K562 (cell line): ENCODE data around the gene POFUT2. TPM values are rescaled to one million over a fixed set of nuclear protein-coding genes. Genes with fewer than 3 reads are reported as not detected.

Experiments used
- CTCF ChIP-seq, 3 experiments: IDR thresholded peaks in 2 of 3; conservative IDR thresholded peaks in 1 of 3; 2 replicates each; pipeline ENCODE4 v1.5.1; 2011 to 2012; ENCODE audit warnings: low read length in 3 of 3, mild to moderate bottlenecking in 3 of 3, control low read depth in 2 of 3, improper control_type of control experiment in 1 of 3, inconsistent platforms in 1 of 3, low read depth in 1 of 3, mixed read lengths in 1 of 3, moderate library complexity in 1 of 3; ENCODE audit not compliant: insufficient read depth in 2 of 3
- EP400 ChIP-seq: fragments of 450-650 bp; IDR thresholded peaks from 2 replicates; pipeline ENCODE4 v1.6.1; 2017; ENCODE audit warnings: antibody characterized with exemption, mild to moderate bottlenecking, moderate library complexity
- ETV5 ChIP-seq: sonication (generic); formaldehyde crosslinking; IDR thresholded peaks from 2 replicates; pipeline ENCODE4 v1.4.0; 2020; ENCODE audit warnings: low read depth, mild to moderate bottlenecking, missing genetic modification reagents
- GMEB1 ChIP-seq: fragments of 250-450 bp; sonication (Bioruptor Pico); IDR thresholded peaks from 2 replicates; pipeline ENCODE4 v1.4.0; 2020; ENCODE audit warnings: mild to moderate bottlenecking
- MAX ChIP-seq: sonication (generic); formaldehyde crosslinking; IDR thresholded peaks from 2 replicates; pipeline ENCODE4 v1.9.0; 2022; ENCODE audit warnings: mild to moderate bottlenecking, missing genetic modification reagents
- MTA1 ChIP-seq: fragments of 450-650 bp; IDR thresholded peaks from 2 replicates; pipeline ENCODE4 v1.6.1; 2017; ENCODE audit warnings: borderline replicate concordance
- NCOA6 ChIP-seq: fragments of 450-650 bp; IDR thresholded peaks from 2 replicates; pipeline ENCODE4 v1.6.1; 2017; ENCODE audit warnings: mild to moderate bottlenecking
- PHF20 ChIP-seq: fragments of 450-650 bp; IDR thresholded peaks from 2 replicates; pipeline ENCODE4 v1.6.1; 2018; ENCODE audit not compliant: partially characterized antibody
- SAFB ChIP-seq: fragments of 200-400 bp; formaldehyde crosslinking; IDR thresholded peaks from 2 replicates; pipeline ENCODE4 v1.6.1; 2017; ENCODE audit warnings: low read depth, low read length, borderline replicate concordance
- SRSF3 ChIP-seq: fragments of 200-400 bp; formaldehyde crosslinking; IDR thresholded peaks from 2 replicates; pipeline ENCODE4 v1.6.1; 2016; ENCODE audit warnings: mild to moderate bottlenecking, low read length, moderate library complexity; ENCODE audit not compliant: insufficient read depth
- VEZF1 ChIP-seq: fragments of 200-800 bp; sonication (Bioruptor generic); IDR thresholded peaks from 2 replicates; pipeline ENCODE4 v1.6.1; 2017; ENCODE audit warnings: missing genetic modification characterization, missing compliant biosample characterization
- YY1 ChIP-seq, 3 experiments: IDR thresholded peaks; 2 replicates each; pipeline ENCODE4 v1.6.1; 2011; ENCODE audit warnings: low read length in 2 of 3, mild to moderate bottlenecking in 2 of 3, moderate library complexity in 2 of 3, borderline replicate concordance in 1 of 3, control low read depth in 1 of 3, low read depth in 1 of 3; ENCODE audit not compliant: insufficient read depth in 3 of 3, insufficient replicate concordance in 2 of 3, control insufficient read depth in 1 of 3, insufficient read length in 1 of 3; ENCODE audit errors: extremely low read depth in 1 of 3
- ZBTB9 ChIP-seq: fragments of 450-650 bp; formaldehyde crosslinking; IDR thresholded peaks from 2 replicates; pipeline ENCODE4 v1.4.0; 2020; ENCODE audit warnings: mild to moderate bottlenecking, moderate library complexity
- ZNF512 ChIP-seq: IDR thresholded peaks from 2 replicates; pipeline ENCODE4 v1.6.1; 2016; ENCODE audit warnings: missing genetic modification characterization, missing compliant biosample characterization
- polyA plus RNA-seq, 8 experiments: library from polyadenylated mRNA; depleted of rRNA in 4 of 8; stranded (reverse) in 5 of 8; unstranded in 3 of 8; fragments of >200 nt; fragmentation: Nextera tagmentation in 2 of 8; fragmentation: Illumina TruSeq in 1 of 8; extraction: Ambion mirVana in 2 of 8; extraction: Trizol in 1 of 8; gene quantifications; 2 replicates each; pipeline versions ENCODE4 v1.2.1 to v1.2.3, GENCODE V29; 2011 to 2014; ENCODE audit warnings: inconsistent platforms in 1 of 8, missing spikeins in 1 of 8
- total RNA-seq, 7 experiments: library from RNA; depleted of rRNA in 6 of 7; stranded (reverse); fragments of >200 nt in 6 of 7; fragmentation: Illumina TruSeq in 2 of 7; extraction: Trizol in 2 of 7; gene quantifications; 2 replicates each; pipeline versions ENCODE4 v1.2.1 to v1.2.3, GENCODE V29; 2011 to 2021; ENCODE audit warnings: low replicate concordance in 1 of 7

The POFUT2 gene
- total and polyA plus RNA-seq, 9 of the 15 experiments (the other 6 are each of a cell fraction or from before 2014, with no cell fraction given) = 1.1 to 24.2 (median 11.0) TPM

GRCh38 chr21:45287438-45288391 lies at the start of gene POFUT2 (continued):
- TF ChIP-seq GMEB1 (CRISPR knock-in tag) (peak; percentile 13; the same call in 1 of the 2 replicates), CTCF (IDR thresholded peaks at IDR 0.05 in 2 of 3, conservative IDR thresholded peaks at IDR 0.05 in 1 of 3; ENCODE audit: insufficient read depth in 2 of 3, low read depth in 1 of 3, low read length in 3 of 3) (peak in 1 of 3 experiments; percentile 8; a peak in 1 of 6 replicates), VEZF1 (CRISPR knock-in tag) (peak; percentile 93), ZBTB9 (CRISPR knock-in tag) (peak; percentile 54), EP400 (peak; percentile 85; the same call in 1 of the 2 replicates), MTA1 (no peak), PHF20 (peak; percentile 66), SAFB (peak; percentile 59; the same call in 1 of the 2 replicates), MAX (peak; percentile 49), ZNF512 (tag) (no peak), ETV5 (peak; percentile 80), YY1 (IDR thresholded peaks at IDR 0.05; ENCODE audit: borderline replicate concordance in 1 of 3, control insufficient read depth in 1 of 3, extremely low read depth in 1 of 3, insufficient read depth in 3 of 3, insufficient read length in 1 of 3, insufficient replicate concordance in 2 of 3, low read depth in 1 of 3, low read length in 2 of 3) (peak in 2 of 3 experiments; percentile 81 to 83), SRSF3 (no peak), NCOA6 (no peak)
